Dedifferentiated amniotic fluid mesenchymal stem cell (primary cell): Measurements from ENCODE around the gene BACH2.
"Not testable (repeated sequence)": the region's sequence is repeated elsewhere in the genome, so short reads cannot be mapped to it uniquely, and the experiment has no call there.

Experiments
- DNase-seq: peaks from one replicate; pipeline ENCODE4 v3.0.0-alpha.2; 2016; ENCODE audit errors: extremely low spot score

Gene BACH2

GRCh38 chr6:90127595-90127994, 169.0 kb downstream of the BACH2 start:
- DNase-seq = no peak

- no peak for DNase-seq
These were observed 169.8 kb downstream of the BACH2 start for GRCh38 chr6:90126839-90127238.

- no peak for DNase-seq
These were observed 170.5 kb downstream of the BACH2 start for GRCh38 chr6:90126181-90126580.

- no peak for DNase-seq
These were observed 171.7 kb downstream of the BACH2 start for GRCh38 chr6:90124874-90125510.

GRCh38 chr6:90123831-90124230, 172.8 kb downstream of the BACH2 start:
- no peak for DNase-seq

- no peak for DNase-seq
These were observed 174.7 kb downstream of the BACH2 start for GRCh38 chr6:90121982-90122381.

GRCh38 chr6:90120327-90120726, 176.3 kb downstream of the BACH2 start:
- DNase-seq = no peak

GRCh38 chr6:90119618-90120017, 177.0 kb downstream of the BACH2 start:
- DNase-seq = no peak

- DNase-seq = no peak
These were observed 178.1 kb downstream of the BACH2 start for GRCh38 chr6:90118581-90118980.

- DNase-seq = no peak
These were observed 178.6 kb downstream of the BACH2 start for GRCh38 chr6:90118069-90118468.

- DNase-seq = not testable (repeated sequence)
These were observed 180.5 kb downstream of the BACH2 start for GRCh38 chr6:90116126-90116525.

GRCh38 chr6:90113389-90113788, 183.3 kb downstream of the BACH2 start:
- DNase-seq = no peak

GRCh38 chr6:90111387-90111786, 185.3 kb downstream of the BACH2 start:
- DNase-seq = no peak

GRCh38 chr6:90110971-90111370, 185.7 kb downstream of the BACH2 start:
- no peak for DNase-seq

- DNase-seq = no peak
These were observed 187.5 kb downstream of the BACH2 start for GRCh38 chr6:90109141-90109540.

GRCh38 chr6:90107771-90108282, 188.8 kb downstream of the BACH2 start:
- no peak for DNase-seq

GRCh38 chr6:90107371-90107770, 189.3 kb downstream of the BACH2 start:
- DNase-seq = no peak

GRCh38 chr6:90106449-90106848, 190.2 kb downstream of the BACH2 start:
- DNase-seq = no peak

GRCh38 chr6:90105506-90106170, 191.0 kb downstream of the BACH2 start:
- no peak for DNase-seq

- no peak for DNase-seq
These were observed 193.4 kb downstream of the BACH2 start for GRCh38 chr6:90103056-90103800.

- DNase-seq = no peak
These were observed 195.2 kb downstream of the BACH2 start for GRCh38 chr6:90101403-90101802.

- no peak for DNase-seq
These were observed 196.5 kb downstream of the BACH2 start for GRCh38 chr6:90100059-90100665.
